HG02610 (cell line): ENCODE measurements around the gene ST6GALNAC3.

Experiments
- ATAC-seq: cut with Tn5 transposase; IDR thresholded peaks from one replicate; pipeline ENCODE4 v1.9.1; 2021; ENCODE audit warnings: mild to moderate bottlenecking, moderate library complexity; ENCODE audit not compliant: unreplicated experiment

The ST6GALNAC3 gene

GRCh38 chr1:76186554-76187170 lies 112.1 kb downstream of the ST6GALNAC3 start:
- no peak for ATAC-seq

GRCh38 chr1:76187436-76187835 lies 112.9 kb downstream of the ST6GALNAC3 start:
- ATAC-seq = no peak

DNA sequence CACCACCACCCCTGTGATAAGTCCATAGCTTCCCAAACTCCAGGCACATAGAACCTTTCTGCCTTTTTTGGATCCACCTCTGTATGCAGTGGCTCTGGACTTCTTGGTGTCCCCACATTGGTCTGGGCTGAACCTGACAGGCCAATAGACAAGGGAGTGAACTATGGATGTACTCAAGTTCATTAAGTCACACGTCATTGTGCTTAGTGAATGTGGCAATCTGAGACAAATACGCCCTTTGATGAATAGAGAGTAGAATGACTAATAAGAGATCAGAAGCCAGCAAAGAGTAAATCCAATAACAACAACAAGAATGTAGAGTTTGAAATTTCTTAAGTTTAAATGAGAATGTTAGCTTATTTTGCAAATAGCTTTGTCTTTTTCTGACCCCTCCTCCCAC lies 114.8 kb downstream of the ST6GALNAC3 start:
- no peak for ATAC-seq

- ATAC-seq = peak; percentile 73
Measured at GRCh38 chr1:76190749-76191424, 116.3 kb downstream of the ST6GALNAC3 start.

DNA sequence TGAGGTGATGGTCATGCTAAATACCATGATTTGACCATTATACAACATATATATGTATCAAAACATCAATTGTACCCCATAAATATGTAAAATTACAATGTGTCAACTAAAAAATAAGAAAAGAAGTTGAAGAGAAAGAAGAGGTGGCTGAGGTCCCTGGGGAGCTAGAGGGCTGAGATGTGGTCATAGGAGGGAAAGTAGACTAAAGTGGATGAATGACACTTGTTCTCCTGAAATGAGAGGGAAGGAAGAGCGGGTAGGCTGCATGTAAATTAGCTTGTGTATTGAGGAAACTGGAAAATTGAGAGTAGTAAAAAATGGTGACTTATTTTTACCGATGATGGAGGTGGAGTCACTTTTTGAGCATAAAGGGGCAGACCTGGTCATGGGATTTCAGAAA lies 117.0 kb downstream of the ST6GALNAC3 start:
- ATAC-seq = peak; percentile 74

GRCh38 chr1:76198452-76198851 lies 123.9 kb downstream of the ST6GALNAC3 start:
- ATAC-seq = no peak

- ATAC-seq = no peak
Measured at GRCh38 chr1:76202670-76203069, 128.1 kb downstream of the ST6GALNAC3 start.

DNA sequence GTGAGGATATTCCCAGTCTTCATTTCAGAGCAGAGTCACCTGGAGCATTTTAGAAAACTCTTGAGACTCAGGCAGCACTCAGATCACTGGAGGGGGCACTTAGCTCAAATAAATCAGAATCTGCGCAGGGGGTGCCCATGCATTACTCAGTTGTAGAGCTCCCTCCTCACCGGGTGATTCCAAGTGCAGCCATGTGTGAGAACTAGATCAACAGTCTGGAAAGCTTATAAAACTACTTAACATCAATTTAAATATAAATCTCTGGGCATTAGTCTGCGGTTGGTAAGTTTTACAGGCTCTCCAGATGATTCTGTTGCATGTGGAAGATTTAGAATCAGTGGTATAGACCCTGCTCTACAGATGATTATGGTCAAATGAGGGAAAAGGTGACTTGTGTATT lies 128.6 kb downstream of the ST6GALNAC3 start:
- no peak for ATAC-seq

DNA sequence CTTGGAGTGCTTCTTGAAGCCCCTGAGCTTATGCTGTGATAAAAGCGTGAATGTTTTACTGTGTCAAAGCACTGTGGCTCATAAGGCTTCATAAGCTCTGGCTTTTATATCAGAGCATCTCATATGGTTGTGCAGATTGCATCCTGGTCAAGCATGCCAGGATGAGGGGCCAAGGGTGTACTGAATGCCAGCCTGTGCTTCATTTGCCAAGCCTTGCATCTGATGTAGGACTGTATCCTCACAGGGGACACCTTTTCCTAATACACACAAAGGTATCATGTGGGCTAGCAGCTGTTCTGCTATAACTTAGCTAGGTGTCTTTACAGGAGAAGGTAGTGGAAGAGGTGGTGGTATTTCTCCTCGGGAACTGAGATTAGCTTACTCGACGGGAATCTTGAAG lies 134.7 kb downstream of the ST6GALNAC3 start:
- no peak for ATAC-seq

DNA sequence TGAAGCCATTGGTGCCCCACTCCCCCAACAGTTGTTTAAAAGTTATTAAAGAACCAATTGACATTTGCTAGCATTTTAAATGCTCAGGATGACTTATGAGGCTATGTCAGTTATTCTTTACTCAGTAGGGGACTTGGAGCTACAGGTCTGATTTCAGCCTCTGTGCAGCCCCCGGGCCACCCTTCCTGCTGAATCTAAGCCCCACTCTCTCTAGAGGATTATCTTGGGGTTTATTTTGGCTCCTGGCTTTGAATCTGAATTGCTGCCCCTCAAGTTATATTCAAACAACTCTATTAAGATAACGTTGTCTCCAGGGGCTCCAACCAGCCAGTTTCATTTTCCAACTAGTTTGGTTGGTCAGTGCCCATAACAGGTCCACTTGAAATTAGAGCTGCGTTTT lies 135.1 kb downstream of the ST6GALNAC3 start:
- no peak for ATAC-seq

- no peak for ATAC-seq
Measured at GRCh38 chr1:76210160-76210559, 135.6 kb downstream of the ST6GALNAC3 start.

GRCh38 chr1:76218888-76219287 lies 144.3 kb downstream of the ST6GALNAC3 start:
- ATAC-seq = no peak

DNA sequence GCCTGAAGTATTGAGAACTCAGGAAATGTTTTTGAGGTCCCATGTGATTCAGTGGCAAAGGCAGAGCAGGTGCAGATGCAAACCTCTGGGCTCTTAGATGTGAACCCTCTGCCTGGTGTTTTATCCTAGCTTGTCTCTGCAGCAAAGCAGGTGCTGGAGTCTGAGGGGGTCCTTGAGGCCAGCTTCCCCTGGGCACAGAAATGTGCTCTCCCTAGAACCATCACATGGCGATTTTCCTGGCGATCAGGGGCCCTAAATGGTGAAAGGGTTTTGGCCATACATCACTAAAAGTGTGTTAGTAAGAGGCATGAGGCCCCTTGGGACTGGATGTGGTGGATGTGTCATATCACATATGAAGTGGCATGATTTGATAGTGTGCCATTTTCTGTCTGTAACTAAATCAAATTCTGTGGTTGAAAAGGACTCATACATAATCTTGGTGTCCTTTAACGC lies 144.8 kb downstream of the ST6GALNAC3 start:
- ATAC-seq = no peak

GRCh38 chr1:76224752-76225151 lies 150.2 kb downstream of the ST6GALNAC3 start:
- ATAC-seq = no peak

- ATAC-seq = no peak
Measured at GRCh38 chr1:76225526-76225925, 151.0 kb downstream of the ST6GALNAC3 start.

- no peak for ATAC-seq
Measured at GRCh38 chr1:76227621-76228020, 153.1 kb downstream of the ST6GALNAC3 start.

GRCh38 chr1:76229279-76230005 lies 154.9 kb downstream of the ST6GALNAC3 start:
- ATAC-seq = no peak

GRCh38 chr1:76230842-76231281 lies 156.3 kb downstream of the ST6GALNAC3 start:
- ATAC-seq = no peak

DNA sequence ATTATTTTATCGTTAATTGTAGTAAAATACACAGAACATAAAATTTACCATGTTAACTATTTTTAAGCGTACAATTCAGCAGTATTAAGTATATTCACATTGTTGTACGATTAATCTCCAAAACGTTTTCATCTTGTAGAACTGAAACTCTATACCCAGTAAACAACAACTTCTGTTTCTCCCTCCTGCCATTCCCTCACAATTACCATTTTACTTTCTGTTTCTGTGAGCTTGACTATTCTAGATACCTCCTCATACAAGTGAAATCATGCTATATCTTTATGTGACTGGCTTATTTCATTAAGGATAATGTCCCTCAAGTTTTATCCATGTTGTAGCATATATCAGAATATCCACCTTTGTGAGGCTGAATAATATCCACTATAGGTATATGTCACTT lies 156.8 kb downstream of the ST6GALNAC3 start:
- ATAC-seq = no peak

GRCh38 chr1:76232666-76233065 lies 158.1 kb downstream of the ST6GALNAC3 start:
- ATAC-seq = no peak

DNA sequence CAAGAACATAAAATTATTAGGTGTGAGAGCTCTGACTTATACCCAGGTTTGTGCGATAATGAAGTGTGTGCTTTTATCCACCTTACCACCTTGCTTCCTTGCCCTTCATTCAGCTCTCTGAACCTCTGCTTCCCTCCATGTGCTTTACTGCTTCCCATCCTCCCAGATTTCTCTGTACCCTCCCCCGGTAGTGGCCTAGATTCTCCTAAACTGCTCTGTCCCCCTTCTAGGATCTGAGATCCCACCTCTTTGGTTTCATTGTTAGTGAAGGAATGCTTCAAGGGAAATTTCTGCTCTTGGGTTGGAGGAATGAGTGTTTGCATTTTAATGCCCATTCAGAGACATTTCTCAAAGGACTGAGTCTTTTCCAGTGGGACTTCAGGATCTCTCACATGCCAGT lies 159.5 kb downstream of the ST6GALNAC3 start:
- no peak for ATAC-seq

DNA sequence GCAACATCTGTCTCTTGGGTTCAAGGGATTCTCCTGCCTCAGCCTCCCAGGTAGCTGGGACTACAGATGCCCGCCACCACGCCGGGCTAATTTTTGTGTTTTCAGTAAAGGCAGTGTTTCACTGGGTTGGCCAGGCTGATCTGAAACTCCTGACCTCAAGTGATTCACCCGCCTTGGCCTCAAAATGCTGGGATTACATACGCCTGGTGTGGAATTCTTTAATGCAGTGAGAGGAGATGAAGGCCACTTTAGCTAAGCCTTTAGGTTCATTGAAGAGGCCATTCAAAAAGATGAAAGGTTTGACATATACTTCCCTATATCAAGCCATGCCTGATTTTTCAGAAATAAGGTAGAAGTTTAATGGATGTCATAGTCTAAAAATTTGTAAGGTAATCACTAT lies 162.7 kb downstream of the ST6GALNAC3 start:
- no peak for ATAC-seq
